Dedifferentiated amniotic fluid mesenchymal stem cell (primary cell): ENCODE data around the gene SYDE2.

ENCODE experiments used
- DNase-seq: peaks from one replicate; pipeline ENCODE4 v3.0.0-alpha.2; 2016; ENCODE audit errors: extremely low spot score

SYDE2 gene

DNA sequence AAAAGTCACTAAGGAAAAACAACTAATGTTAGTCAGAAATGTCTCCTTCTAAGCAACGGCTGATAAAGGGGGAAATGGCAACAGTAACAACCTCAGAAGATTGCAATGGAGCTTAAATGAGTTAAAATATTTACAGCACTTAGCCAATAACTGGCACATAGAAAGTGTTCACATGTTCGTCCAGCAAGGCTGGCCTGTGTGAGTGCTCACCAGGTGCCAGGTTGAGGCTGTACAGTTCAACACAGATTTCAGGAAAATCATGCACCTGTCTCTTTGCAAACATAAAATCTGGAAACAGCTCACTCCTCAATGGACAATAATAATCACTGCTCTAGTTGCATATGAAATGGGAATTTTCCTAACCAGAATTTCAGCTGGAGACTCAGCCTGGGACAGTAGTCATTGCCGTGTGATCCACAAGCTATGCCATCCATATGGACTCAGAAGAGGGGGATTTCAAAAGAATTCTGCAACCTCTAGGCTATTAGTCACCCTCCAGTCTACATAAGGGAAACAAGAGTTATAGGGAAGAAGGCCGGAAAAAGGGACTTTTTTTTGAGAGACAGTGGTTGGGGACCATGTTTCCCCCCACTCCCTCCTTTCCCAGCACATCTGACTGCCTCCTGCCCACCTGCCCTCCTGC is 68.6 kb downstream of the SYDE2 start:
- no peak for DNase-seq

DNA sequence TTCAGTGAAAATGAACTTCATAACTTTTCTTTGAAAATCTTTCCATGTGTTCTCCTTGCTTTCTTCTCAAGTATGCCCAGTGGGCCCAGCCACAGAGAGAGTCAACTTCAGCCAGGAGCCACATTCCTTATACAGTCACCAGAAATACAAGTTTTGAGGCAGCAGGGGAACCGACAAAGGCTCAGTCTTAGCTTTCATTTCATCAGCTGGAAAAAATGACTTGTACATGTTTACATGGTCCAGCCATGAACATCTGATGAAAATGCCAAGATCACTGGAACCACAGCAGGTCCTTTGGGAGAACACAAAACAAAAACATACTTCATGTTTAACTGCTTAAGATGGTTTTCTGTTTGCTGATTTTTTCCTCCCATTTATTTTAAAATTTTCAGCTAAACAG is 72.5 kb downstream of the SYDE2 start:
- peak; percentile 93 for DNase-seq

DNA sequence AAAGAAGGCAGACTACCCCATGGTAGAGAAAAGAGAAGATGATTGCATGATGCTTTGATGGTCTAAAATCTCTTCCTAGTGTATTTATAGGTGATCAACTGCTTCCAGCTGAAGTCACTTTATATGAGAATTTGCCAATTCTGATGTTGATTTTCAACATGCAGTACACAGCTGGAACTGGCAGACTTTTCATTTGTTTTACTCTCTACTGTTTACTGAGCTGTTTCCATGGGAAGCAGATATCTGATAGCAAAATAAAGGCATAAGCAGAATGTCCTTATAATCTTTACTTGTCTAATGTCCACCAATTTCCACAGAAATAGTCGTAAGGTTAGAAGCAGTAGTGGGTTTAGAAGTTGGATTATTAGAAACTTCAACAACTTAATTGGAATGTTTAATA is 74.9 kb downstream of the SYDE2 start:
- DNase-seq = no peak

DNA sequence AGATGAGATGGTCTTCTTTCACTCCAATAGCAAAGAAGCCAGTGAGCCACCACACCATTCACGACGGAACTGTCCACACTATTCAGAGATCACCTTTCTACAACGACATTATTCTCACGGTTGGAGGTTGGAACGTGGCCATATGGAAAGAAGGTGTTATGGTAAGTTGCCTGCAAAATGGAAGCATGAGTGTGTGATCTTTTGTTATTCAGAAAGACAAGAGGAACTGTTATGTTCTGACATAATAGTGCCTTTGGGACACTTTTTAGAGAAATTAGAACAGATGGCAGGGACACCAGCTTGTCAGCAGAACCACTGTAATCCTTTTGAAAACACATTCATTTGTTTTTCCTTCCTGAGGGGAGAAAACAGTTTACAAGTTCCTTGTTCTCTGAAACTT is 76.7 kb downstream of the SYDE2 start:
- DNase-seq = no peak

DNA sequence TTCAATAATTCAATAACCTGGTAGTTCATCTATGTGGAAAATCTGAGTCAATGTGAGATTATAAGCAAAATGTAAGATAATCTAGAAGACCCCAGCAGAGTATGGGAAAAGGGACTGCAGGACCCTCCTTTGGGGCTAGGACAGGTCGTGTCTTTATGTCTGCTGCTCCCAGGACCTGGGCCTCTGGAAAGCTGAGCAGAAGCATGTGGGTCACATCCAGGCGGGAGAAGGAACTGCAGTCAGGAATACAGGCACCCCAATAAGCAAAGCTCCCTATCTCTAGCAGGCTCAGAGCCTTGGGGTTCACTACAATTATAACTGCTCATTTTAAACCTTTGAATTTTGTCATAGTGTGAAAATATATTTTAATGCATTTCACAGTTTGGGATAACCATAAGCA is 78.6 kb downstream of the SYDE2 start:
- no peak for DNase-seq

DNA sequence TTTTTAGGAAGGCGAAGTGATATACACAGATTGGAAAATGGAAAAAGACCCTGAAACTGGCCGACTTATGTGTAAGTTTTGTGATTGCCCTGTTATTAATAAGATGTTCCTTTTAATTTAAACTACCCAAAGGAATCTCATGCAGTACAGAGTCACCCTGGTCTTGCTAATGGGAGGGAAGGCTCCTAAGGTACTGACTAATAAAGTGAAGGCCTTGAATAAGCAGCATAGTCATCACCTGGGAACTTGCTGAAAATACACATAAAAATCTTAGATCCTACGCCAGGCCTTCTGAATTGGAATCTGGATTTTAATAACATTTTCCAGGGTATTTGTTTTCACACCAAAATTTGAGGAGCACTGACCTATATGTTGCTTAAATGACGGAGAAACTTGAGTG is 79.1 kb downstream of the SYDE2 start:
- no peak for DNase-seq

DNA sequence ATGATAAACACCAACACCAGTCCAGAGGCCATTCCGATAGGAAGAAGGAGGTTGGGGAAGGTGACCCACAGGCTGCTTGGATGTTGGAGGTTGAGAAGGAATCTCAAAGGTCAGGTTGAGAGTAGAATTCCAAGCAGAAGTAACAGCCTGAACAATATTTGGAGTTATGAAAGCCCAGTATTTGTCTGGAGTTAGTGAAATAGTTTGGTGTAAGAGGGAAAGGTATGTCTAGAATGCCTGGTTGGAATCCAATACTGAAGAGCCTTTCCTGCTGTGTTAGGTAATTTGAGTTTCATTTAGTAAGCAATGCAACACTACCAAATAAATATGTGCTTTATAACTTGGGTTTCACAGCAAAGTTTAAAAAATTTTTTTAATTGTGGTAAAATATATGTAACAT is 82.1 kb downstream of the SYDE2 start:
- peak; percentile 24 for DNase-seq

DNA sequence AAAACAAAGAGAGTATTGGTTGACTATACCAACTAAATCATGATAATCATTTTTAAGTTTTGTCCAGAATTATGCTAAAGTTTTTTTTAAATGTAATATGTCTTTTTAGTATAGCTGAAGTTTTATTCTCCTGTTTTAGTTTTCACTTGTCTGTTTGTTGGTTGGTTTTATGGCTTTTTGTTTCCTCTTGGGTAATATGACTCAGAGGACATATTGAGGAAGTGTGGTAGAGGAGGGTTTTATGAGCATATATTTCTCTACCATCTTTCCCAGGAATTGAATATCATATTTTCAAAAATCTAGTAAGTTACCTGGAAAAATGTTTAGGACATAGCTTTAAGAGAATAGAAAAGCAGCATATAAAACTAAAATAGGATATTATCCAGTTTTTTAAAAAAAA is 84.0 kb downstream of the SYDE2 start:
- no peak for DNase-seq

DNA sequence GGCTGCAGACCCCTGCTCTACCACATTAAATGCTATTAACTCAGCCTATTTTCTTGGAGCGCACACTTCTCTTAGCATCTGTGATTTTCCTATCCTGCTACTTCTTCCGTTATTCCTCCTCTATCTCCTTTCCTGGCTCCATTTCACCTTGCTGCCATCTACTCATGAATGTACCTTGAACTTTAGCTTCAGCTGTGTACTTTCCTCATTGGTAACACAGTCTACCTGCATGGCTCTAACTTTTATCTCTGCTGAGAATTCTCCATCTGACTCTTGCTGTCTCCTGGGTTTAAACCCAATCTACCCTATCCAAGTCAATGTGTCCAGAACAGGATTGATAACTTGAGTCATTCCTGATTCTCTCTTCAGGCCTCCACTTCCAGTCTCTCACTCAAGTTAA is 84.9 kb downstream of the SYDE2 start:
- no peak for DNase-seq

DNA sequence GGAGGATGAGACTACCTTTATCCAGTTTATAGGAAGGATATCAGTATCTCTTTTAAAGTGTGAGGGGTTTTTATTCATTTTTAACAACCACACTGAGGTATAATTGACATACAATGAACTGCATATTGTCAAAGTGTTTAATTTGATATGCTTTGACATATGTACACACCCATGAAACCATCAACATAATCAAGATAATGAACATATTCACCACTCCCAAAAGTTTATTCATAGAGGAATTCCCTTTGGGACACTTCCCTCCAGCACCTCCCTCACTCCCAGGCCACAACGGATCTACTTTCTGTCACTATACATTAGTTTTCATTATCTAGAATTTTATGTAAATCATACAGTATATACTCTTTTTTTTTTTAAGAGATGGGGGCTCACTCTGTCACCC is 89.1 kb downstream of the SYDE2 start:
- no peak for DNase-seq

DNA sequence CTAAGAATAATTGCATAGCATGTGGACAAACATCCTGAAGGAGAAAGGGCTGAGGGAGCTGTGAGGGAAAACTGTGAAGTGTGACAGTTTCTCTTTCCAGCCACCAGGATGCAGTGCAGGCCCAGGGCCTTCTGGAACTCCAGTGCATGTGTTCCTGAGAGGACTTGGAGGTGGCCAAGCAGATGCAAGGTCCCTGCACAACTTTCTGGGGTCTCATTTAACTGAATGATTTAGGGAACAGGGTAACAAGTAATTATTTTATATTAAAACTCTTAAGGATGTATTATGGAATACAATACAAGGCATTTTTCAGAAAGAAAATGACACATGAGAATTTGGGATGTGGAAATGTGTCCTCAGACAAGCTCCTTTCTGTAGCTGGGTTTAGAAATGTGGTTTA is 91.3 kb downstream of the SYDE2 start:
- DNase-seq = peak; percentile 80
